Measurements from ENCODE around the gene STAT5B. TPM values are rescaled to one million over a fixed set of nuclear protein-coding genes. Genes with fewer than 3 reads are reported as not detected.
A peak's percentile ranks its signal among the peaks of the same experiment; 100 is the strongest.
"Not testable (repeated sequence)": the region's sequence is repeated elsewhere in the genome, so short reads cannot be mapped to it uniquely, and the experiment has no call there.

Gene STAT5B
- total and polyA plus RNA-seq, 4 experiments from 2014 or later: 91.3 to 261 (median 195) TPM

DNA sequence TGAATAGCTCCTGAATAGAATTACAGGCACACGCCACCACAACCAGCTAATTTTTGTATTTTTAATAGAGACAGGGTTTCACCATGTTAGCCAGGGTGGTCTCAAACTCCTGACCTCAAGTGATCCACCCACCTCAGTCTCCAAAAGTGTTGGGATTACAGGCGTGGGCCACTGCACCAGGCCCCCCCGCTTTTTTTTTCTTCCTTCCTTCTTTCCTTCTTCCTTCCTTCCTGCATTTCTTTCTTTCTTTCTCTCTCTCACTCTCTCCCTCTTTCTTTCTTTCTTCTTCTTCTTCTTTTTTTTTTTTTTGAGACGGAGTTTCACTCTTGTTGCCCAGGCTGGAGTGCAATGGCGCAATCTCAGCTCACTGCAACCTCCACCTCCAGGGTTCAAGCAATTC lies 90.0 kb downstream of the STAT5B start:
- POLR2A ChIA-PET (ENCODE audit: partially characterized antibody): not testable (repeated sequence)

DNA sequence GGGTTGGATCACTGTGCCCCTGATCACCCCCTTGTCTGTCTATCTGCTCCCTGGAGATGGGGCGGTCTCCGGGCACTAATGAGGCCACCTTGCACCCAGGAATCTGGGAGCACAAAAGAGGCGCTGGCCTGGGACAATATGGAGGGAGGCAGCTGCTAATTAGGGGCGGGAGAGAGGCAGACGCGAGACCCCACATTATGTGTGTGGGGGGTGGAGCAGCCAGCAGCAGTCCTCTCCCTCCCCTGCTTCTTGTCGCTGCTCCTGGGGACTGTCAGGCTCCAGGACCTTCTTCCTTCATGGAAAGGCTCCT lies 90.6 kb downstream of the STAT5B start:
- Histone ChIP-seq H3K4me3 (ENCODE audit: low read length in 2 of 2) (no peak overlapping the region), H3K27me3 (ENCODE audit: insufficient read depth, low read length) (no peaks in the 10 kb centered on the region), H3K36me3 (ENCODE audit: insufficient read depth, low read length) (no peaks in the 10 kb centered on the region), H3K4me1 (ENCODE audit: insufficient read depth, low read length) (peaks cover 40% of the 10 kb centered on the region), H3K9me3 (ENCODE audit: control insufficient read depth in 1 of 2, low read length in 2 of 2) (no peaks in the 10 kb centered on the region), H3K27ac (ENCODE audit: low read depth, low read length) (no peak overlapping the region)
- Mint-ChIP-seq H3K9me3 (peaks cover 0 to 2% (median 0%) of the 10 kb centered on the region in 8 donors), H3K4me1 (peaks cover 19 to 41% (median 26%) of the 10 kb centered on the region in 4 donors), H3K27me3 (peaks cover 0 to 2% of the 10 kb centered on the region in 2 donors), H3K36me3 (no peaks in the 10 kb centered on the region), H3K27ac (peak overlapping the region in 2 of 7 donors; percentile 35 to 57), H3K4me3 (peak overlapping the region in 3 of 8 donors; percentile 9 to 82 (median 28))
- no peak for DNase-seq
- ChIA-PET CTCF (ENCODE audit: partially characterized antibody) (interaction anchor here (1.1 to 2.3 kb wide), 4 partner anchors 9 to 37 kb away, joined by 3 to 11 read pairs (median 6); partner anchors contain the start of gene GHDC), POLR2A (ENCODE audit: partially characterized antibody) (interaction anchor here (2.4 to 5.8 kb wide), 2 partner anchors 9 to 102 kb away, joined by 13 to 50 read pairs; partner anchors contain the start of genes GHDC and STAT5A)
- intact Hi-C loops (cut with micrococcal nuclease): loop anchor here (2.0 kb wide), 1 partner anchor 103 kb away; the partner anchor contains the start of gene STAT5A

More for the DNA sequence above, 90.0 kb downstream of the STAT5B start:
- H3K27me3 Mint-ChIP-seq; H3K9me3 Mint-ChIP-seq; H3K36me3 Mint-ChIP-seq; H3K4me3 ChIP-seq (ENCODE audit: low read length in 2 of 2); H3K27me3 ChIP-seq (ENCODE audit: insufficient read depth, low read length); DNase-seq; intact Hi-C loops (cut with micrococcal nuclease); H3K27ac ChIP-seq (ENCODE audit: low read depth, low read length); H3K36me3 ChIP-seq (ENCODE audit: insufficient read depth, low read length); H3K9me3 ChIP-seq (ENCODE audit: control insufficient read depth in 1 of 2, low read length in 2 of 2): not testable (repeated sequence)
- H3K4me1 ChIP-seq (ENCODE audit: insufficient read depth, low read length): peaks cover 34% of the 10 kb centered on the region
- Mint-ChIP-seq H3K4me1 (peaks cover 19 to 39% (median 26%) of the 10 kb centered on the region in 4 donors), H3K27ac (peak overlapping the region in 3 of 7 donors; percentile 51 to 64 (median 52)), H3K4me3 (peak overlapping the region in 4 of 8 donors; percentile 28 to 80 (median 64))
- CTCF ChIA-PET (ENCODE audit: partially characterized antibody): interaction anchor here (0.7 to 1.7 kb wide), 2 partner anchors 18 to 62 kb away, joined by 3 read pairs; no protein-coding TSS in a partner anchor

DNA sequence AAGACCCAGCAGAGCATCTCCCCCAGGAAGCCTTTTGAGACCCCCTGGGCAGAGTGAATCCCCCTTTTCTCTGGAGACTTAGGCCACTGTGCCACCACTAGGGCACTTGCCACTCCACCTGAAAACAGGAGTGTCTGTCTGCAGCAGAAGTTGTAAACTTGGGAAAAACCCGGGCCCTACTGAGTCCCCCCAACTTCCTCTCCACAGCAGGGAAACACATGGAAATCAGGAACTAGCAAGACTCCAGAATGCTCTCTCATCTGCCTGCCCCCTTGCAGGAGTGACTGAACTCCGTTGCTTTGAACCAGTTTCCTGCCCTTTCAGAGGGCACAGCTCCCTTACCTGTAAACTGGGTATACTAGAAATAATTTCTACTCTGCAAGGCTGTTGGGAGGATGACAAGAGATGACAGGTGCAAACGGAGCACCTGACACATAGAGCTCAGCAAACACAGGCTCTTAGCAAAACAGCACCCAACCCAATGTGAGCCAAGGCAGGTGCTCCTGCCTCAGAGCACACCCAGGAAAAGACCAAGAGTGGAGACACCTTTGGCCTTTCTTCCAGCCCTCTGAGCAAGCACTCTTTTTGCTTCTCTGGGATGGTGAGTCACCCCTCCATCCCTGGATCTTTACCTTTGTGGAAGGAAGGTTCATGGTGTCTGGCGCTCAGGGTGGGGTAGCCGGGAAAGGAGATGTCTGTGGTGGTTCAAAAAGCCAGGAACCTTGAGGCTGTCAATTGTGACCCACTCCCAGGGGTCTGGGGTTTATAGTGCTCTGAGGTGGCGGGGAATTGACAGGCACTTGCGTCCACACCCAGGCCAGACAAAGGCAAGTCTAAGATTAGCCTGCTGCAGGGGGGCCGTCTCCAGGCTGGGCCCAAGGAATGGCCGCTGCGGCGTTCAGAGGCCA lies 91.2 kb downstream of the STAT5B start, which contains the start of gene HCRT:
TSS of gene HCRT (minus strand) at position 740 of the 908 bp plus-strand sequence. CDS start at position 653, 87 bp downstream.
- Histone ChIP-seq H3K4me3 (ENCODE audit: low read length in 2 of 2) (peak within 1 kb of the TSS; percentile 11 to 86), H3K4me1 (ENCODE audit: insufficient read depth, low read length) (peaks cover 46% of the 10 kb centered on the region), H3K27ac (ENCODE audit: low read depth, low read length) (peak within 1 kb of the TSS; percentile 72), H3K36me3 (ENCODE audit: insufficient read depth, low read length) (no peaks in the 10 kb centered on the region), H3K27me3 (ENCODE audit: insufficient read depth, low read length) (no peaks in the 10 kb centered on the region), H3K9me3 (ENCODE audit: control insufficient read depth in 1 of 2, low read length in 2 of 2) (no peaks in the 10 kb centered on the region)
- Mint-ChIP-seq H3K36me3 (no peaks in the 10 kb centered on the region), H3K27ac (peak within 1 kb of the TSS; percentile 52 to 85 (median 81)), H3K27me3 (peaks cover 0 to 2% of the 10 kb centered on the region in 2 donors), H3K9me3 (peaks cover 0 to 2% (median 0%) of the 10 kb centered on the region in 8 donors), H3K4me1 (peaks cover 17 to 42% (median 28%) of the 10 kb centered on the region in 4 donors), H3K4me3 (peak within 1 kb of the TSS; percentile 74 to 96 (median 82))
- CTCF ChIA-PET (ENCODE audit: partially characterized antibody): interaction anchor here (1.1 to 2.3 kb wide), 8 partner anchors 9 to 125 kb away, joined by 3 to 11 read pairs (median 4); partner anchors contain the start of gene GHDC
- no peak for DNase-seq
- POLR2A ChIA-PET (ENCODE audit: partially characterized antibody): interaction anchor here (1.0 to 5.8 kb wide), 4 partner anchors 10 to 204 kb away, joined by 3 to 50 read pairs (median 9); partner anchors contain the start of genes GHDC, STAT3 and STAT5A
- intact Hi-C loops (cut with micrococcal nuclease): loop anchor here (1.0 to 5.0 kb wide), 4 partner anchors 9 to 158 kb away; partner anchors contain the start of genes GHDC and STAT5A

DNA sequence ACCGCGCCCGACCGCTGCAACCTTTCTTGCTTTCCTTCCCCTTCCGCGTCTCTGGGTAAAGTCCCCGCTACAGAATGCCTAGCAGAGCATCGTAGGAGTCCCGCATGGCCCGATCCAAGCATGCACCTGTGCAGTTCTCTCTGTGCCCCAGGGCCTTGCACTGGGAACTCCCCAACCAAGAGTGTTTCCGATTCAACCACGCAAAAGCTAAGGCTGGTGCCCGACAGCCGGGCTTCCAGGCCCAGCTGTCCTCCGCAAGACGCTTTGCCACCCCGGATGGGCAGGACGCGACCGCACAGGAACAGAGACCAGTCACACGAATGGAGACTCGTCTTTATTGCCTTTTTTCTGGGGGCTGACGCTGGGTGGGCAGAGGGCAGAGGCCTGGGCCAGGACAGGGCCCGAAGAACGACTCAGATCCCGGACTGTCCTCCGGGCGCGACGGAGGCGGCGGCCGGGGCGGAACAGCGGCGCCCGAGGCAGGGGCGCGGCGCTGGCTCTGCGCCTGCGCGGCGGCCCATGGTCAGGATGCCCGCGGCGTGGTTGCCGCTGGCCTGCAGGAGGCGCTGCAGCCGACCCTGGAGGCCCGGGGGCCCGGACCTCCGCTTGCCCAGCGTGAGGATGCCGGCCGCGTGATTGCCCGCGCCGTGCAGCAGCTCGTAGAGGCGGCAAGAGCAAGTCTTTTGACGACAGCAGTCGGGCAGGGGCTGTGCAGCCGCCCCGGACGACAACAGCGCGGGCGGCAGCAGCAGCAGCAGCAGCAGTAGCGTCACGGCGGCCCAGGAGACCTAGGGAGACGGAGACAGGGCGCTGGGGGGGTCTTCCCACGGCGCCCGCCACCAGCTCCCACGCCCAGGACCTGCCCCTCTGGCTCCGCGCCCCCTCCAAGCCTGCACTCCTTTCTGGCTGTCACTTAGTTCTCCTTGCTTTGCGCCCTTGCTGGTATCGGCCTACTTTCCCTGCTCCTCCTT lies 92.2 kb downstream of the STAT5B start:
- peak overlapping the region; percentile 72 for H3K27ac ChIP-seq (ENCODE audit: low read depth, low read length)
- Mint-ChIP-seq H3K27ac (peak overlapping the region; percentile 78 to 94 (median 88)), H3K4me1 (peaks cover 21 to 52% (median 35%) of the 10 kb centered on the region in 4 donors), H3K4me3 (peak overlapping the region; percentile 87 to 96 (median 91)), H3K9me3 (peaks cover 0 to 2% (median 0%) of the 10 kb centered on the region in 8 donors), H3K27me3 (peaks cover 0 to 5% of the 10 kb centered on the region in 2 donors), H3K36me3 (no peaks in the 10 kb centered on the region)
- peaks cover 56% of the 10 kb centered on the region for H3K4me1 ChIP-seq (ENCODE audit: insufficient read depth, low read length)
- ChIA-PET CTCF (ENCODE audit: partially characterized antibody) (interaction anchor here (1.1 to 2.3 kb wide), 9 partner anchors 10 to 126 kb away, joined by 3 to 11 read pairs (median 3); partner anchors contain the start of gene GHDC), POLR2A (ENCODE audit: partially characterized antibody) (interaction anchor here (0.9 to 5.8 kb wide), 8 partner anchors 11 to 319 kb away, joined by 3 to 50 read pairs (median 3); partner anchors contain the start of genes ACLY, GHDC, KLHL11 and STAT3)
- no peaks in the 10 kb centered on the region for H3K27me3 ChIP-seq (ENCODE audit: insufficient read depth, low read length)
- H3K36me3 ChIP-seq (ENCODE audit: insufficient read depth, low read length): no peaks in the 10 kb centered on the region
- no peaks in the 10 kb centered on the region for H3K9me3 ChIP-seq (ENCODE audit: control insufficient read depth in 1 of 2, low read length in 2 of 2)
- peak overlapping the region; percentile 63 to 86 for H3K4me3 ChIP-seq (ENCODE audit: low read length in 2 of 2)
- DNase-seq: peak; percentile 74 to 84 (median 75)
- intact Hi-C loops (cut with micrococcal nuclease): loop anchor here (1.0 to 5.0 kb wide), 4 partner anchors 10 to 157 kb away; partner anchors contain the start of genes GHDC and STAT5A

DNA sequence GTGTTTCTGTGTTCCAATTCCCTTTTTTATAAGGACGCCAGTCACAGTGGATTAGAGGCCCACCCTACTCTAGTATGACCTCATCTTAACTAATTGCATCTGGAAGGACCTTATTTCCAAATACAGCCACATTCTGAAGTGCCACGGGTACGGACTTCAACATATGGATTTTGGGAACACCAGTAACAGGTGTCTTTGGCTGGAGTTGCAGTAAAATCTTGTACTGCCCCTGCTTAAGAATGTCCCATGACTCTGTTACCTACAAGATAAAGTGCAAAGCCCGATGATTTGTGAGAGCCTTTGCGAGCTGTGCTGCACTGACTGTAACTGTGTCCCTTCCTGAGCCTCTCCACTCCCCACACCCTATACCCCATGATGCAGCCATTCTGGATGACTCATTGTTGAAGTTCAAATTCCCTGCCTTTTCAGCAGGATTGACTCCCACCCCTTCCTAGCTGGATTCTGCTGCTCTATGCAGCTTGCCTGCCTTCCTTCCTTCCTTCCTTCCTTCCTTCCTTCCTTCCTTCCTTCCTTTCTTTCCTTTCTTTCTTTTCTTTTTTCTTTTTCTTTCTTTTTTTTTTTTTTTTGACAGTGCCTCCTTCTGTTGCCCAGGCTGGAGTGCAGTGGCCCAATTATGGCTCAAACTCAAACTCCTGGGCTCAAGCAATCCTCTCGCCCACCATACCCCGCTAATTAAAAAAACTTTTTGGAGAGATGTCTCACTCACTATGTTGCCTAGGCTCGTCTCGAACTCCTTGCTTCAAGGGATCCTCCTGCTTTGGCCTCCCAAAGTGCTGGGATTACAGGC lies 93.1 kb downstream of the STAT5B start:
- peak overlapping the region in 1 of 2 donors; percentile 86 for H3K4me3 ChIP-seq (ENCODE audit: low read length in 2 of 2)
- peaks cover 25 to 59% (median 42%) of the 10 kb centered on the region in 4 donors for H3K4me1 Mint-ChIP-seq

More for the DNA sequence above, 93.1 kb downstream of the STAT5B start:
- Mint-ChIP-seq H3K9me3 (peaks cover 0 to 2% (median 0%) of the 10 kb centered on the region in 8 donors), H3K36me3 (no peaks in the 10 kb centered on the region), H3K27ac (peak overlapping the region; percentile 78 to 94 (median 88)), H3K4me3 (peak overlapping the region; percentile 87 to 96 (median 91)), H3K27me3 (peaks cover 0 to 5% of the 10 kb centered on the region in 2 donors)
- H3K27me3 ChIP-seq (ENCODE audit: insufficient read depth, low read length): no peaks in the 10 kb centered on the region
- H3K4me1 ChIP-seq (ENCODE audit: insufficient read depth, low read length): peaks cover 65% of the 10 kb centered on the region
- H3K36me3 ChIP-seq (ENCODE audit: insufficient read depth, low read length): no peaks in the 10 kb centered on the region
- intact Hi-C loops (cut with micrococcal nuclease): loop anchor here (5.0 kb wide), 2 partner anchors 66 to 156 kb away; no protein-coding TSS in a partner anchor
- H3K9me3 ChIP-seq (ENCODE audit: control insufficient read depth in 1 of 2, low read length in 2 of 2): no peaks in the 10 kb centered on the region
- no peak for DNase-seq
- H3K27ac ChIP-seq (ENCODE audit: low read depth, low read length): peak overlapping the region; percentile 72
- ChIA-PET POLR2A (ENCODE audit: partially characterized antibody) (interaction anchor here (0.9 to 5.8 kb wide), 7 partner anchors 12 to 318 kb away, joined by 3 to 50 read pairs (median 3); partner anchors contain the start of genes ACLY, GHDC, KLHL11 and STAT3), CTCF (ENCODE audit: partially characterized antibody) (interaction anchor here (0.9 to 2.3 kb wide), 6 partner anchors 11 to 94 kb away, joined by 3 to 11 read pairs (median 4); partner anchors contain the start of gene GHDC)
